HEK293 (cell line): ENCODE data around the gene XPNPEP2.

ENCODE experiments used
- CTCF ChIA-PET: fragments of 350-600 bp; formaldehyde crosslinking; extraction: SDS; loops from one replicate; lab custom pipeline; 2021; ENCODE audit warnings: antibody characterized with exemption; lab: Yijun Ruan, JAX
- POLR2A ChIA-PET: fragments of 300-600 bp; formaldehyde crosslinking; extraction: SDS; loops from one replicate; lab custom pipeline; 2020; ENCODE audit warnings: antibody characterized with exemption, inconsistent platforms; lab: Yijun Ruan, JAX
- H3K27ac ChIP-seq: fragments of 200-500 bp; sonication (Bioruptor generic); 2 replicates; pipeline ENCODE4 v1.5.1; 2014; ENCODE audit warnings: low read depth, low read length, control low read depth, inconsistent platforms; ENCODE audit errors: extremely low read depth
- H3K36me3 ChIP-seq, 2 experiments: fragments of 200-500 bp in 1 of 2; sonication (Bioruptor generic) in 1 of 2; 1 replicate in 1 of 2; 2 replicates in 1 of 2; pipeline ENCODE4 v1.5.1; 2014 to 2017; ENCODE audit warnings: inconsistent platforms in 2 of 2, low read length in 2 of 2; ENCODE audit not compliant: control insufficient read depth in 2 of 2, insufficient read depth in 1 of 2
- H3K4me1 ChIP-seq: fragments of 200-500 bp; sonication (Bioruptor generic); 2 replicates; pipeline ENCODE4 v1.5.1; 2014; ENCODE audit warnings: mild to moderate bottlenecking, low read length, inconsistent platforms; ENCODE audit not compliant: control insufficient read depth, insufficient read depth
- H3K4me3 ChIP-seq: 2 replicates; pipeline ENCODE4 v1.5.1; 2011; ENCODE audit warnings: low read depth, mild to moderate bottlenecking, control low read depth, low read length, moderate library complexity
- H3K9me3 ChIP-seq: fragments of 200-500 bp; sonication (Bioruptor generic); 2 replicates; pipeline ENCODE4 v1.5.1; 2014; ENCODE audit warnings: low read depth, low read length, inconsistent platforms; ENCODE audit not compliant: control insufficient read depth, insufficient read depth
- BCL11A ChIP-seq: fragments of 450-650 bp; formaldehyde crosslinking; IDR thresholded peaks from 2 replicates; pipeline ENCODE4 v1.5.1; 2016; ENCODE audit warnings: low read depth, missing biosample characterization, missing genetic modification characterization
- HOXD13 ChIP-seq: sonication (generic); formaldehyde crosslinking; IDR thresholded peaks from 2 replicates; pipeline ENCODE4 v1.8.0; 2022; ENCODE audit warnings: missing genetic modification reagents, borderline replicate concordance
- KLF8 ChIP-seq: fragments of 450-650 bp; formaldehyde crosslinking; IDR thresholded peaks from 2 replicates; pipeline ENCODE4 v1.5.1; 2016; ENCODE audit warnings: missing biosample characterization, missing genetic modification characterization
- MYNN ChIP-seq: fragments of 450-650 bp; formaldehyde crosslinking; IDR thresholded peaks from 2 replicates; pipeline ENCODE4 v1.5.1; 2016; ENCODE audit warnings: missing biosample characterization, missing genetic modification characterization, borderline replicate concordance
- PRDM2 ChIP-seq: fragments of 450-650 bp; formaldehyde crosslinking; IDR thresholded peaks from 2 replicates; pipeline ENCODE4 v1.5.1; 2016; ENCODE audit warnings: missing biosample characterization, missing genetic modification characterization, borderline replicate concordance
- REST ChIP-seq: fragments of 450-650 bp; formaldehyde crosslinking; IDR thresholded peaks from 2 replicates; pipeline ENCODE4 v1.5.1; 2016; ENCODE audit warnings: missing biosample characterization, missing genetic modification characterization
- SETDB1 ChIP-seq: IDR thresholded peaks from one replicate; pipeline ENCODE4 v1.6.1; 2017; ENCODE audit warnings: mild to moderate bottlenecking, low read length, moderate library complexity, mixed read lengths; ENCODE audit not compliant: insufficient read length
- ZNF133 ChIP-seq: fragments of 450-650 bp; formaldehyde crosslinking; IDR thresholded peaks from 2 replicates; pipeline ENCODE4 v1.5.1; 2016; ENCODE audit warnings: missing biosample characterization, missing genetic modification characterization
- ZNF174 ChIP-seq: fragments of 450-650 bp; formaldehyde crosslinking; IDR thresholded peaks from 2 replicates; pipeline ENCODE4 v1.5.0; 2017; ENCODE audit warnings: missing biosample characterization, mild to moderate bottlenecking, missing genetic modification characterization
- ZNF223 ChIP-seq: fragments of 450-650 bp; formaldehyde crosslinking; IDR thresholded peaks from 2 replicates; pipeline ENCODE4 v1.5.1; 2016; ENCODE audit warnings: missing biosample characterization, missing genetic modification characterization
- ZNF24 ChIP-seq: fragments of 450-650 bp; formaldehyde crosslinking; IDR thresholded peaks from 2 replicates; pipeline ENCODE4 v1.5.1; 2016; ENCODE audit warnings: missing biosample characterization, missing genetic modification characterization
- ZNF302 ChIP-seq: fragments of 450-650 bp; formaldehyde crosslinking; IDR thresholded peaks from 2 replicates; pipeline ENCODE4 v1.5.1; 2016; ENCODE audit warnings: missing biosample characterization, missing genetic modification characterization, low read depth
- ZNF555 ChIP-seq: fragments of 450-650 bp; formaldehyde crosslinking; conservative IDR thresholded peaks from 2 replicates; pipeline ENCODE4 v1.5.1; 2017; ENCODE audit warnings: missing biosample characterization, mild to moderate bottlenecking, missing genetic modification characterization, inconsistent platforms
- ZNF621 ChIP-seq: fragments of 450-650 bp; formaldehyde crosslinking; IDR thresholded peaks from 2 replicates; pipeline ENCODE4 v1.5.1; 2017; ENCODE audit warnings: missing biosample characterization, missing genetic modification characterization
- ZNF654 ChIP-seq: fragments of 450-650 bp; formaldehyde crosslinking; IDR thresholded peaks from 2 replicates; pipeline ENCODE4 v1.5.1; 2016; ENCODE audit warnings: low read depth, missing biosample characterization, missing genetic modification characterization
- ZNF768 ChIP-seq: fragments of 450-650 bp; formaldehyde crosslinking; IDR thresholded peaks from 2 replicates; pipeline ENCODE4 v1.5.1; 2018; ENCODE audit warnings: missing biosample characterization, mild to moderate bottlenecking, missing genetic modification characterization
- ZNF777 ChIP-seq: fragments of 450-650 bp; formaldehyde crosslinking; IDR thresholded peaks from 2 replicates; pipeline ENCODE4 v1.5.1; 2017; ENCODE audit warnings: missing biosample characterization, missing genetic modification characterization, borderline replicate concordance
- ZNF837 ChIP-seq: fragments of 450-650 bp; formaldehyde crosslinking; IDR thresholded peaks from 2 replicates; pipeline ENCODE4 v1.5.1; 2016; ENCODE audit warnings: missing biosample characterization, missing genetic modification characterization
- ZNF843 ChIP-seq: fragments of 450-650 bp; formaldehyde crosslinking; IDR thresholded peaks from 2 replicates; pipeline ENCODE4 v1.5.1; 2016; ENCODE audit warnings: missing biosample characterization, missing genetic modification characterization
- ZSCAN30 ChIP-seq: fragments of 450-650 bp; IDR thresholded peaks from 2 replicates; pipeline ENCODE4 v1.5.1; 2018; ENCODE audit warnings: missing biosample characterization, mild to moderate bottlenecking, missing genetic modification characterization, moderate library complexity

Gene XPNPEP2

DNA sequence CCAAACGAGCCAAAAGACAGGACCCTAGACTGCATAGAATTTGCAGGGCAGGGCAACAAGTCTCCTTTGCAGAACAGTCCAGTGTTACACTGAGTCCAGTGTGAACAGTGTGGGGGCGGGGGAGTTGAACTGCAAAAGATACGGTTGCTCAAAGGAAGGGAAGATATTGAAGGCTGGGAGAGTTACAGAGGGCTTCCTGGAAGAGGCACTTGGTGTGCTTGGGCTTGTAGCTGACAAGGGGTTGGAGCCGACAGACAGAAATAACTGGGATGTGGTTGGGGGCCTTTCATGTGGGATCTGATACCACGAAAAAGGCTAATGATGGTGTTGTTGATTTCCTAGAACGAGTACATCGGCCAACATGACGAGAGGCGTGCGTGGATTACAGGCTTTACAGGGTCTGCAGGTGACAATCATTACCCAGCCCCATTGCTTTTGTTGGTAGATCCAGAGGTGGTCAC, 6.1 kb downstream of the XPNPEP2 start:
- no peak overlapping the region for H3K27ac ChIP-seq
- no peaks in the 10 kb centered on the region for H3K36me3 ChIP-seq
- H3K4me1 ChIP-seq, result no peaks in the 10 kb centered on the region
- POLR2A ChIA-PET, result no interaction called here
- CTCF ChIA-PET, result interaction anchor here (0.6 to 1.2 kb wide), 2 partner anchors 8 to 159 kb away, joined by 3 read pairs; no protein-coding TSS in a partner anchor
- no peak overlapping the region for H3K4me3 ChIP-seq
- H3K9me3 ChIP-seq, result no peaks in the 10 kb centered on the region
- no peak for TF ChIP-seq HOXD13 (CRISPR knock-in tag)
- no peak for TF ChIP-seq ZNF768 (tag by site-specific recombination)
- TF ChIP-seq ZNF843, result no peak
- TF ChIP-seq ZNF302 (tag by site-specific recombination), result no peak
- no peak for TF ChIP-seq KLF8 (tag by site-specific recombination)
- TF ChIP-seq ZNF174, result no peak
- no peak for TF ChIP-seq ZNF555 (tag by site-specific recombination)
- TF ChIP-seq ZNF777 (tag by site-specific recombination), result no peak
- TF ChIP-seq ZNF24 (tag by site-specific recombination), result no peak
- no peak for TF ChIP-seq MYNN (tag by site-specific recombination)
- TF ChIP-seq REST (tag by site-specific recombination), result no peak
- no peak for TF ChIP-seq ZSCAN30 (tag by site-specific recombination)
- no peak for TF ChIP-seq ZNF223
- TF ChIP-seq ZNF654, result no peak

DNA sequence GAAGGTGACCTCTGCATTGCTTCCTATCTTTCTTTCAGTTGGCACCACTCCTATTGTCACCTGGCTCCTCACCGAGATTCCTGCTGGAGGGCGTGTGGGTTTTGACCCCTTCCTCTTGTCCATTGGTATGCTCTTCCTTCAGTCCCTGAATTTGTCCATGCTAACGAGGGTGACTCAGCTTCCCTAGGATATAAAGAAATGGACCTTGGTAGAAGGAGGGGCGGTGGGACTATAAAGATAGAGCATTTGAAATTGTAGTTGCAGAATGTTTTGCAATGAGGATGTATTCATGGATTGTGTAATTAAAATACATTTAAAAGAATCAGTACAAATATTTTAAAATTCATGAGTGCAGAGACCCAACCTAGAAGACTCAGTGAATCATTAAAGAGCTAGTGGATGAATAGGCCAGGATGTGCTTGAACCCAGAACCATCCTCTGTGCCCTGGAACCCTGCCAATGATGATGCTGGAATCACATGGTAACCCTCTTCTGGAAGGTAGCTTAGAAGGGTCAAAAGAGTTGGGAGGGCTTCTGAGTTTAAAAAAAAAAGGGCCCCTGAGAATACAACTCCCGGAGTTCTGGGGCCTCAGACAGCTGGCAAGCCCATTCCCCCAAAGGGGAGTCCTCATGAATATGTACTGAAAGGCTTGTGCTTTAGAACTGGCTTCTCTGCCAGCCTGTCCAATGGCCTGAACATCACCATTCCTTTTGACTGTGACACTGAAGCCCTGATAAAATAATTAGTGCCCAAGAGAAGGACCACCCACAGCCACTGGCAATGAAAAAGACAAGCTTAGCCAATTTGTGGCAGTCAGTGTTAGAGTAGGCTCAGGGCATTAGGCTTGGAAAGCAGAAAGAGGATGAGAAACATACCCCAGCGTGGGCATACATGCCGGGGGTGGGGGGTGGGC, 8.0 kb downstream of the XPNPEP2 start:
- H3K27ac ChIP-seq, result no peak overlapping the region
- ChIA-PET CTCF (interaction anchor here (0.6 to 1.3 kb wide), 8 partner anchors 9 to 146 kb away, joined by 3 to 5 read pairs (median 3); no protein-coding TSS in a partner anchor), POLR2A (no interaction called here)
- H3K4me1 ChIP-seq, result no peaks in the 10 kb centered on the region
- H3K4me3 ChIP-seq, result no peak overlapping the region
- H3K9me3 ChIP-seq, result no peaks in the 10 kb centered on the region
- no peaks in the 10 kb centered on the region for H3K36me3 ChIP-seq
- no peak for TF ChIP-seq ZNF837 (tag by site-specific recombination)
- TF ChIP-seq PRDM2 (tag by site-specific recombination), result no peak
- TF ChIP-seq BCL11A (tag by site-specific recombination), result no peak
- TF ChIP-seq ZNF621 (tag by site-specific recombination), result no peak
- no peak for TF ChIP-seq ZNF133 (tag by site-specific recombination)
- TF ChIP-seq SETDB1, result no peak
